HepG2 (cell line): ENCODE data around the gene TMEM141. TPM values are rescaled to one million over a fixed set of nuclear protein-coding genes. Genes with fewer than 3 reads are reported as not detected.

ENCODE experiments used
- ATF5 ChIP-seq: sonication (generic); formaldehyde crosslinking; IDR thresholded peaks from 2 replicates; pipeline ENCODE4 v1.4.0; 2020; ENCODE audit warnings: mild to moderate bottlenecking, low read depth, missing genetic modification reagents
- ATF6 ChIP-seq: sonication (generic); formaldehyde crosslinking; conservative IDR thresholded peaks from 2 replicates; pipeline ENCODE4 v1.4.0; 2020; ENCODE audit warnings: missing genetic modification reagents
- HINFP ChIP-seq: sonication (generic); formaldehyde crosslinking; IDR thresholded peaks from 2 replicates; pipeline ENCODE4 v1.4.0; 2020; ENCODE audit warnings: low read depth, mild to moderate bottlenecking, missing genetic modification reagents
- HOXA3 ChIP-seq: sonication (generic); formaldehyde crosslinking; IDR thresholded peaks from 2 replicates; pipeline ENCODE4 v1.5.0; 2020; ENCODE audit warnings: missing genetic modification reagents
- MEF2D ChIP-seq: sonication (generic); formaldehyde crosslinking; IDR thresholded peaks from 2 replicates; pipeline ENCODE4 v1.5.1; 2020; ENCODE audit warnings: mild to moderate bottlenecking, missing genetic modification reagents
- MEIS1 ChIP-seq: sonication (generic); formaldehyde crosslinking; IDR thresholded peaks from 2 replicates; pipeline ENCODE4 v1.9.0; 2021; ENCODE audit warnings: mild to moderate bottlenecking, missing genetic modification reagents, moderate library complexity, borderline replicate concordance
- NFE2 ChIP-seq: sonication (generic); formaldehyde crosslinking; IDR thresholded peaks from 2 replicates; pipeline ENCODE4 v1.4.0; 2020; ENCODE audit warnings: missing genetic modification reagents
- PLSCR1 ChIP-seq: sonication (generic); formaldehyde crosslinking; IDR thresholded peaks from 2 replicates; pipeline ENCODE4 v1.5.0; 2020; ENCODE audit warnings: missing genetic modification reagents, mild to moderate bottlenecking, borderline replicate concordance
- POLR2AphosphoS2 ChIP-seq: IDR thresholded peaks from 2 replicates; pipeline ENCODE4 v1.6.1; 2011; ENCODE audit warnings: low read depth, low read length, improper control_type of control experiment
- RARG ChIP-seq: sonication (generic); formaldehyde crosslinking; IDR thresholded peaks from 2 replicates; pipeline ENCODE4 v1.4.0; 2020; ENCODE audit warnings: low read depth, mild to moderate bottlenecking, missing genetic modification reagents
- SATB2 ChIP-seq: sonication (generic); formaldehyde crosslinking; IDR thresholded peaks from 2 replicates; pipeline ENCODE4 v1.5.0; 2020; ENCODE audit warnings: missing genetic modification reagents
- SMAD1 ChIP-seq: sonication (generic); formaldehyde crosslinking; IDR thresholded peaks from 2 replicates; pipeline ENCODE4 v1.4.0; 2020; ENCODE audit warnings: missing genetic modification reagents, low read depth, mild to moderate bottlenecking, borderline replicate concordance
- SNAI1 ChIP-seq: sonication (generic); formaldehyde crosslinking; IDR thresholded peaks from 2 replicates; pipeline ENCODE4 v1.5.0; 2020; ENCODE audit warnings: mild to moderate bottlenecking, missing genetic modification reagents, borderline replicate concordance
- SP140L ChIP-seq: sonication (generic); formaldehyde crosslinking; IDR thresholded peaks from 2 replicates; pipeline ENCODE4 v1.4.0; 2020; ENCODE audit warnings: missing genetic modification reagents, borderline replicate concordance
- TOPORS ChIP-seq: sonication (generic); formaldehyde crosslinking; IDR thresholded peaks from 2 replicates; pipeline ENCODE4 v1.8.0; 2023; ENCODE audit warnings: mild to moderate bottlenecking, missing genetic modification reagents
- ZBTB46 ChIP-seq: sonication (generic); formaldehyde crosslinking; IDR thresholded peaks from 2 replicates; pipeline ENCODE4 v1.4.0; 2020; ENCODE audit warnings: mild to moderate bottlenecking, missing genetic modification reagents, borderline replicate concordance
- ZFP82 ChIP-seq: sonication (generic); formaldehyde crosslinking; IDR thresholded peaks from 2 replicates; pipeline ENCODE4 v1.5.1; 2020; ENCODE audit warnings: mild to moderate bottlenecking, missing genetic modification reagents, borderline replicate concordance
- ZKSCAN5 ChIP-seq: sonication (generic); formaldehyde crosslinking; IDR thresholded peaks from 2 replicates; pipeline ENCODE4 v1.5.1; 2020; ENCODE audit warnings: mild to moderate bottlenecking, missing genetic modification reagents
- ZNF317 ChIP-seq: sonication (generic); formaldehyde crosslinking; IDR thresholded peaks from 2 replicates; pipeline ENCODE4 v1.5.0; 2020; ENCODE audit warnings: mild to moderate bottlenecking, missing genetic modification reagents
- ZNF33A ChIP-seq: sonication (generic); formaldehyde crosslinking; IDR thresholded peaks from 2 replicates; pipeline ENCODE4 v1.5.1; 2020; ENCODE audit warnings: missing genetic modification reagents, mild to moderate bottlenecking, moderate library complexity, borderline replicate concordance
- ZNF552 ChIP-seq: sonication (generic); formaldehyde crosslinking; IDR thresholded peaks from 2 replicates; pipeline ENCODE4 v1.9.0; 2022; ENCODE audit warnings: missing genetic modification reagents, mild to moderate bottlenecking, borderline replicate concordance
- ZNF629 ChIP-seq: sonication (generic); formaldehyde crosslinking; conservative IDR thresholded peaks from 2 replicates; pipeline ENCODE4 v1.5.0; 2020; ENCODE audit warnings: missing genetic modification reagents
- ZNF672 ChIP-seq: sonication (generic); formaldehyde crosslinking; IDR thresholded peaks from 2 replicates; pipeline ENCODE4 v1.8.1; 2022; ENCODE audit warnings: missing genetic modification reagents
- ZNF790 ChIP-seq: sonication (generic); formaldehyde crosslinking; IDR thresholded peaks from 2 replicates; pipeline ENCODE4 v1.8.0; 2022; ENCODE audit warnings: missing genetic modification reagents, mild to moderate bottlenecking, borderline replicate concordance
- ZNF850 ChIP-seq: sonication (generic); formaldehyde crosslinking; conservative IDR thresholded peaks from 2 replicates; pipeline ENCODE4 v1.9.0; 2021; ENCODE audit warnings: mild to moderate bottlenecking, missing genetic modification reagents
- polyA plus RNA-seq, 8 experiments: library from polyadenylated mRNA; depleted of rRNA in 3 of 8; stranded (reverse) in 7 of 8; unstranded in 1 of 8; fragments of >200 nt; fragmentation: Illumina TruSeq in 4 of 8; extraction: Trizol in 4 of 8; gene quantifications; 2 replicates each; pipeline versions ENCODE4 v1.2.1 to v1.2.3, GENCODE V29; 2011 to 2016; ENCODE audit warnings: low read depth in 4 of 8, missing spikeins in 1 of 8, mixed read lengths in 1 of 8; ENCODE audit not compliant: insufficient read depth in 1 of 8
- total RNA-seq, 5 experiments: library from RNA; depleted of rRNA; stranded (reverse); fragments of >200 nt; fragmentation: Illumina TruSeq; extraction: Trizol; gene quantifications; 2 replicates each; pipeline ENCODE4 v1.2.3, GENCODE V29; 2016; ENCODE audit warnings: low read depth in 1 of 5

Gene TMEM141
- total and polyA plus RNA-seq, 2 of the 13 experiments (the other 11 are each of a cell fraction or from before 2014, with no cell fraction given) = 81.0 to 202 TPM

GRCh38 chr9:136798708-136799078 lies 7.5 kb downstream of the TMEM141 start (continued):
- TF ChIP-seq ZNF672 (CRISPR knock-in tag) (no peak), POLR2AphosphoS2 (no peak), ZKSCAN5 (CRISPR knock-in tag) (peak; percentile 9; the same call in 1 of the 2 replicates), HOXA3 (CRISPR knock-in tag) (no peak), ZNF552 (CRISPR knock-in tag) (no peak), MEF2D (CRISPR knock-in tag) (no peak), NFE2 (no peak), ZNF33A (CRISPR knock-in tag) (peak; percentile 2; the same call in 1 of the 2 replicates), SMAD1 (0 out of 2 replicates have a peak, but pooled peaks have one; percentile 47), SP140L (CRISPR knock-in tag) (no peak), PLSCR1 (CRISPR knock-in tag) (no peak), ZNF317 (CRISPR knock-in tag) (peak; percentile 70), ZFP82 (CRISPR knock-in tag) (no peak), ZNF629 (no peak), ZNF790 (no peak), HINFP (0 out of 2 replicates have a peak, but pooled peaks have one; percentile 8), SNAI1 (CRISPR knock-in tag) (no peak), SATB2 (CRISPR knock-in tag) (no peak), ATF6 (no peak), MEIS1 (CRISPR knock-in tag) (no peak), ZNF850 (peak; percentile 11; the same call in 1 of the 2 replicates), TOPORS (no peak), ATF5 (CRISPR knock-in tag) (peak; percentile 34; the same call in 1 of the 2 replicates), ZBTB46 (0 out of 2 replicates have a peak, but pooled peaks have one; percentile 7), RARG (no peak)
